ENCODE measurements around the gene EHMT1.

GRCh38 chr9:137825324-137825989 lies 206.7 kb downstream of the EHMT1 start:
- TF ChIP-seq CTCF (IDR thresholded peaks at IDR 0.05; ENCODE audit: poor library complexity) (no peak), EZH2 (IDR thresholded peaks at IDR 0.05; ENCODE audit: borderline replicate concordance) (no peak)
